HepG2 (cell line): ENCODE data around the gene ADRA2B. TPM values are rescaled to one million over a fixed set of nuclear protein-coding genes. Genes with fewer than 3 reads are reported as not detected.
"Not testable (repeated sequence)": the region's sequence is repeated elsewhere in the genome, so short reads cannot be mapped to it uniquely, and the experiment has no call there.

Experiments
- BRF2 ChIP-seq: sonication (generic); formaldehyde crosslinking; IDR thresholded peaks from 2 replicates; pipeline ENCODE4 v1.8.1; 2022; ENCODE audit warnings: mild to moderate bottlenecking, missing genetic modification reagents
- CREM ChIP-seq, 2 experiments: sonication (generic) in 1 of 2; formaldehyde crosslinking in 1 of 2; IDR thresholded peaks; 2 replicates each; pipeline versions ENCODE4 v1.4.0 to v1.6.1; 2016 to 2020; ENCODE audit warnings: antibody characterized with exemption in 1 of 2, mild to moderate bottlenecking in 1 of 2, missing genetic modification reagents in 1 of 2
- DPF2 ChIP-seq: sonication (generic); formaldehyde crosslinking; IDR thresholded peaks from 2 replicates; pipeline ENCODE4 v1.4.0; 2020; ENCODE audit warnings: mild to moderate bottlenecking, low read depth, missing genetic modification reagents, borderline replicate concordance
- FOXO1 ChIP-seq: sonication (generic); formaldehyde crosslinking; IDR thresholded peaks from 2 replicates; pipeline ENCODE4 v1.4.0; 2020; ENCODE audit warnings: missing genetic modification reagents
- HNRNPL ChIP-seq: fragments of 200-400 bp; formaldehyde crosslinking; IDR thresholded peaks from 2 replicates; pipeline ENCODE4 v1.6.1; 2017; ENCODE audit warnings: mild to moderate bottlenecking, low read depth, low read length
- KDM1A ChIP-seq: IDR thresholded peaks from 2 replicates; pipeline ENCODE4 v1.6.1; 2016; ENCODE audit warnings: missing compliant biosample characterization
- MTA1 ChIP-seq: sonication (generic); formaldehyde crosslinking; IDR thresholded peaks from 2 replicates; pipeline ENCODE4 v1.4.0; 2020; ENCODE audit warnings: missing genetic modification reagents, mild to moderate bottlenecking, borderline replicate concordance
- NCOR1 ChIP-seq: fragments of 200-600 bp; sonication (generic); IDR thresholded peaks from 2 replicates; pipeline ENCODE4 v1.7.0; 2017; ENCODE audit warnings: antibody characterized with exemption, low read length, borderline replicate concordance
- RAD21 ChIP-seq: fragments of 450-650 bp; formaldehyde crosslinking; IDR thresholded peaks from 2 replicates; pipeline ENCODE4 v1.5.0; 2020; ENCODE audit warnings: mild to moderate bottlenecking
- RARA ChIP-seq: IDR thresholded peaks from 2 replicates; pipeline ENCODE4 v1.6.1; 2016; ENCODE audit warnings: missing genetic modification reagents, missing compliant biosample characterization
- RXRA ChIP-seq: sonication (generic); formaldehyde crosslinking; IDR thresholded peaks from 2 replicates; pipeline ENCODE4 v1.5.1; 2020; ENCODE audit warnings: missing genetic modification reagents
- RXRB ChIP-seq: IDR thresholded peaks from 2 replicates; pipeline ENCODE4 v1.6.1; 2016; ENCODE audit warnings: borderline replicate concordance, missing genetic modification reagents, missing compliant biosample characterization
- TBL1XR1 ChIP-seq: fragments of 150-350 bp; IDR thresholded peaks from 2 replicates; pipeline ENCODE4 v1.6.1; 2014; ENCODE audit warnings: borderline replicate concordance, low read length; ENCODE audit not compliant: partially characterized antibody
- ZNF296 ChIP-seq: sonication (generic); formaldehyde crosslinking; conservative IDR thresholded peaks from 2 replicates; pipeline ENCODE4 v1.5.0; 2020; ENCODE audit warnings: mild to moderate bottlenecking, missing genetic modification reagents
- ZNF414 ChIP-seq: sonication (generic); formaldehyde crosslinking; IDR thresholded peaks from 2 replicates; pipeline ENCODE4 v1.5.0; 2020; ENCODE audit warnings: missing genetic modification reagents
- ZNF792 ChIP-seq: IDR thresholded peaks from 2 replicates; pipeline ENCODE4 v1.6.1; 2016
- ZSCAN21 ChIP-seq: sonication (generic); formaldehyde crosslinking; IDR thresholded peaks from 2 replicates; pipeline ENCODE4 v1.8.0; 2022; ENCODE audit warnings: mild to moderate bottlenecking, missing genetic modification reagents, moderate library complexity, borderline replicate concordance
- polyA plus RNA-seq, 8 experiments: library from polyadenylated mRNA; depleted of rRNA in 3 of 8; stranded (reverse) in 7 of 8; unstranded in 1 of 8; fragments of >200 nt; fragmentation: Illumina TruSeq in 4 of 8; extraction: Trizol in 4 of 8; gene quantifications; 2 replicates each; pipeline versions ENCODE4 v1.2.1 to v1.2.3, GENCODE V29; 2011 to 2016; ENCODE audit warnings: low read depth in 4 of 8, missing spikeins in 1 of 8, mixed read lengths in 1 of 8; ENCODE audit not compliant: insufficient read depth in 1 of 8
- total RNA-seq, 5 experiments: library from RNA; depleted of rRNA; stranded (reverse); fragments of >200 nt; fragmentation: Illumina TruSeq; extraction: Trizol; gene quantifications; 2 replicates each; pipeline ENCODE4 v1.2.3, GENCODE V29; 2016; ENCODE audit warnings: low read depth in 1 of 5

ADRA2B gene
- total and polyA plus RNA-seq, 2 of the 13 experiments (the other 11 are each of a cell fraction or from before 2014, with no cell fraction given): not detected

GRCh38 chr2:96067902-96068581, 48.3 kb downstream of the ADRA2B start (continued):
- TF ChIP-seq BRF2 (CRISPR knock-in tag) (0 out of 2 replicates have a peak, but pooled peaks have one; percentile 45), ZSCAN21 (peak; percentile 79; the same call in 1 of the 2 replicates), CREM (IDR thresholded peaks at IDR 0.05) (peak; percentile 58; the same call in 1 of the 2 replicates), NCOR1 (peak; percentile 79; the same call in 1 of the 2 replicates), RARA (CRISPR knock-in tag) (peak; percentile 80), ZNF792 (CRISPR knock-in tag) (peak; percentile 27; the same call in 1 of the 2 replicates), ZNF296 (CRISPR knock-in tag) (0 out of 2 replicates have a peak, but pooled peaks have one; percentile 38), TBL1XR1 (peak; percentile 38), RXRB (CRISPR knock-in tag) (peak; percentile 92), MTA1 (CRISPR knock-in tag) (peak; percentile 88; the same call in 1 of the 2 replicates), FOXO1 (CRISPR knock-in tag) (peak; percentile 67; the same call in 1 of the 2 replicates), RAD21 (CRISPR knock-in tag) (0 out of 2 replicates have a peak, but pooled peaks have one; percentile 20), KDM1A (CRISPR knock-in tag) (peak; percentile 85), DPF2 (CRISPR knock-in tag) (0 out of 2 replicates have a peak, but pooled peaks have one; percentile 39), HNRNPL (peak; percentile 93), RXRA (CRISPR knock-in tag) (peak; percentile 98), ZNF414 (CRISPR knock-in tag) (0 out of 2 replicates have a peak, but pooled peaks have one; percentile 68)
- TF ChIP-seq CREM (CRISPR knock-in tag; IDR thresholded peaks at IDR 0.05): not testable (repeated sequence)
